ENCODE results near the gene CEP85. TPM values are rescaled to one million over a fixed set of nuclear protein-coding genes. Genes with fewer than 3 reads are reported as not detected.

The CEP85 gene
- total RNA-seq, 6 donors from 2014 or later, result 10.1 to 16.8 (median 10.7) TPM

DNA sequence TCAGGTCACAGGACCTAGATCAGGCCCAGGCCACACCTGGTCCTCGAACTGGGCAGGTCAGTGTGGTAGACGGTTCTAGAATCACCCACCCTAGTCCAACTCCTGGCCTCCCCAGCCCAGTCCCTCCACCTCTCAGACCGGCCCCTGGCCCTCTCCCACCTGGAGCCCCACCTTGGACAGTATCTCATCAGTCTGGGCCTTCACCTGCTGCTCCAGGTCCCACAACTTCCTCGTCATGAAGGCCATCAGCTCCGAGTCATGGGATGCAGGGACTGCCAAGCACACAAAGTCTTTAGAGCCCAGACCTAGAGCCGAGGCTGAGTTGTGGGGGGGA is 63.8 kb downstream of the CEP85 start:
- Histone ChIP-seq H3K4me3 (no peak overlapping the region), H3K9me3 (no peaks in the 10 kb centered on the region), H3K4me1 (no peaks in the 10 kb centered on the region), H3K27me3 (no peaks in the 10 kb centered on the region), H3K27ac (no peak overlapping the region), H3K36me3 (peaks cover 0 to 11% (median 3%) of the 10 kb centered on the region in 4 donors)
- WGBS, 2 donors, result 85 to 92% methylated on average over 3 to 6 of the region's 6 CpGs
- ATAC-seq (ENCODE audit: low FRiP score in 2 of 2) (no peak), DNase-seq (no peak)
- TF ChIP-seq POLR2AphosphoS5 (IDR thresholded peaks at IDR 0.05) (no peak), EP300 (IDR thresholded peaks at IDR 0.05) (no peak), POLR2A (IDR thresholded peaks at IDR 0.05) (no peak)
- TF ChIP-seq, protein P1, sequence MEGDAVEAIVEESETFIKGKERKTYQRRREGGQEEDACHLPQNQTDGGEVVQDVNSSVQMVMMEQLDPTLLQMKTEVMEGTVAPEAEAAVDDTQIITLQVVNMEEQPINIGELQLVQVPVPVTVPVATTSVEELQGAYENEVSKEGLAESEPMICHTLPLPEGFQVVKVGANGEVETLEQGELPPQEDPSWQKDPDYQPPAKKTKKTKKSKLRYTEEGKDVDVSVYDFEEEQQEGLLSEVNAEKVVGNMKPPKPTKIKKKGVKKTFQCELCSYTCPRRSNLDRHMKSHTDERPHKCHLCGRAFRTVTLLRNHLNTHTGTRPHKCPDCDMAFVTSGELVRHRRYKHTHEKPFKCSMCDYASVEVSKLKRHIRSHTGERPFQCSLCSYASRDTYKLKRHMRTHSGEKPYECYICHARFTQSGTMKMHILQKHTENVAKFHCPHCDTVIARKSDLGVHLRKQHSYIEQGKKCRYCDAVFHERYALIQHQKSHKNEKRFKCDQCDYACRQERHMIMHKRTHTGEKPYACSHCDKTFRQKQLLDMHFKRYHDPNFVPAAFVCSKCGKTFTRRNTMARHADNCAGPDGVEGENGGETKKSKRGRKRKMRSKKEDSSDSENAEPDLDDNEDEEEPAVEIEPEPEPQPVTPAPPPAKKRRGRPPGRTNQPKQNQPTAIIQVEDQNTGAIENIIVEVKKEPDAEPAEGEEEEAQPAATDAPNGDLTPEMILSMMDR (IDR thresholded peaks at IDR 0.05), result no peak

DNA sequence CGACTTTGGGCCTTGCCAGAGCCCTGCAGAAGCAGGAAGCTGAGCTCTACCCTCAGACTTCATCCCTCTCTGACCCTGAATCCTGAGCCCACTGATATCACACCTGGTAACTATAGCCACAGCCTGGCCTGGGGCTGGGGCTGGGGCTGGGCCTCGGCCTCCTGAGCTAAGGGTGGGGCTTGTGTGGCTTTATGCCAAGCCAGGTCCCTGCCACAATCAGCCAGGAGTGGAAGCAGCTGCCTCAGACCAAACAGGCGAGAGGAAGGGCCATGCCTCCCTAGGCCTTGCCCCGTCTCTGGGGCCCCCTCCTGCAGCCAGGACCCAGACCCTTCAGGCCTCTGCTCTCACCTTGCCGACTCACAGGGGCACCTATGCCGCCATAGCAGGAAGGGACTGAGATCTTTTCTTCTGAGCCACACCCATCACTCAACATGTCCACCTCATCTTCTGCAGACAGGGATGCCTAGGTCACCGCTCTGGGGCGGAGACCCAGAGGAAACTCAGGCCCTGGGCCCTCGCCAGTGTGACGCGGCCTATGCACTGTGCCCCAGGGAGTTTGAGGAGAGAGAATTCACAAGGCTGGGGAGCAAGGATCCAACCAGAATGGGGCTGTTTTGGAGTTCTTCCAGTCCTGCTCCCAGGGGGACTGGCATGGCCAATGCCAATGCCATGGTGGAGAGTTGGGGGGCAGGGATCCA is 66.7 kb downstream of the CEP85 start:
- WGBS, 2 donors, result 94 to 97% methylated on average over 7 to 11 of the region's 11 CpGs
- no peak overlapping the region for H3K27ac ChIP-seq
- H3K27me3 ChIP-seq, result no peaks in the 10 kb centered on the region
- ATAC-seq (ENCODE audit: low FRiP score in 2 of 2) (no peak), DNase-seq (no peak)
- H3K4me3 ChIP-seq, result no peak overlapping the region
- H3K9me3 ChIP-seq, result no peaks in the 10 kb centered on the region
- H3K36me3 ChIP-seq, result peaks cover 0 to 11% (median 3%) of the 10 kb centered on the region in 4 donors
- H3K4me1 ChIP-seq, result peaks cover 2 to 6% (median 3%) of the 10 kb centered on the region in 4 donors
- TF ChIP-seq EP300 (IDR thresholded peaks at IDR 0.05) (no peak), POLR2A (IDR thresholded peaks at IDR 0.05) (no peak), POLR2AphosphoS5 (IDR thresholded peaks at IDR 0.05) (no peak)
- TF ChIP-seq, protein P1 (IDR thresholded peaks at IDR 0.05), result no peak

DNA sequence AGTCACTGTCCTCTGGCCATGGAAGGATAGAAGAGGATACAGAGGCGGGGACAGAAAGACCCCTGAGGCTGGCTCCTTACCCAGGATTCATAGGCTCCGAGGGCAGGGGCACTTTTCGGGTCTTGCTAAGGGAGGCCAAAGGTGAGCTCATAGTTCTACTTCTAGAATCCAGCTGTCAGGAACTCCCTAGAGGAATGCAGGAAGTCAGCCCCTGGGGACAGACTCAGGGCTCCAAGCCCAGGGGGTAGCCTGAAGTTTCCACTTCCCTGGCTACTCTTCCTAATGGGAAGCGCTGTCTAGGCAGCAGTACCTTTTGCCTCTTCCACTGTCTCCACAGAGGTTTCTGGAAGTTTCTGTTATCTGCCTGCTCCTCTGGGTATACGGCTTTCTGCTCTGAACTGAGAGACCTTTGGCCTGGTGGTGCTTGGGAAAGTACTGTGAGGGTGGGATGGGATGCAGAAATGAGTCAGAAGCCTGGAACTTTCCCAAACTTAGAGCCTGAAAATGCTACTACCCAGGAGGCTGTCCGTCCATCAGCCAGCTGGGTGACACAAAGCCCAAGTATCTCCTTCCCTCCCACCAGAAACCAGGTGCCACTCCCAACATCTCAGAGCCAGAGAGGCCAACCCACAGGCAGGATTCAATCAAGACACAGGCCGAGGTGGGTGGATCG is 68.9 kb downstream of the CEP85 start:
- Histone ChIP-seq H3K4me1 (peaks cover 13 to 22% (median 14%) of the 10 kb centered on the region in 4 donors), H3K9me3 (no peaks in the 10 kb centered on the region), H3K27me3 (no peaks in the 10 kb centered on the region), H3K4me3 (no peak overlapping the region), H3K36me3 (no peaks in the 10 kb centered on the region), H3K27ac (peak overlapping the region in 2 of 4 donors; percentile 13 to 57)
- TF ChIP-seq POLR2A (IDR thresholded peaks at IDR 0.05) (no peak), EP300 (IDR thresholded peaks at IDR 0.05) (no peak), POLR2AphosphoS5 (IDR thresholded peaks at IDR 0.05) (no peak)
- TF ChIP-seq, protein P1 (IDR thresholded peaks at IDR 0.05), result no peak
- WGBS, 2 donors, result 69 to 82% methylated on average over 6 to 8 of the region's 8 CpGs
- DNase-seq (no peak), ATAC-seq (ENCODE audit: low FRiP score in 2 of 2) (peak in 1 of 2 donors; percentile 11)

DNA sequence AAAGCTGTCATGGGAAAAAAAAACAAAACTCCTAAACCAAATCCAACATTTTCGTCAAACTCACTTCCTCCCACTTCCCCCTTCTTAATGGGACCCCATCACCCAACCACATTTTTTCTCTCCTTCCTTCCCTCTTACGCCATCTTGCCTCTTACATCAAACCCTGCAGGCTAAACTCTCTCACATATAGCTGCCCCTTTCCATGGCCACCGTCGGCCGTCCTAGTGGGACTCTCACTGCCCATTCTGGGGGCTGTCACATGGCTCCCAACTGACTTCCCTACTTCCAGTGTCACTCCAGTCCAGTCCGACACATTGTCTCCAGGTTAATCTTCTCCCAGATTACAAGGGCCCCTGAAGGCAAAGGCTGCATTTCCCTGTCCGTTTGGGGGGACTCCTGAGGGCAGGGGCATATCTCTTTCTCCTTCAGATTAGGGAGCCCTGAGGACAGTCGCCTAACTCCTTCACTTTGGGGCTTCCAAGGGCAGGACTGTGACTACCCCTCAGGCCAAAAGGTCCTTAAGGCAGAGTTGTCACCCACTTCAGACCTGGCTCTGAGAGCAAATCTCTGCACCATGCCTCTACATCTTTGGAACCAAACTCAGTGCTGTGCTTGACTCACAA is 71.8 kb downstream of the CEP85 start:
- H3K27me3 ChIP-seq, result no peaks in the 10 kb centered on the region
- no peaks in the 10 kb centered on the region for H3K9me3 ChIP-seq
- H3K27ac ChIP-seq, result peak overlapping the region; percentile 72 to 80 (median 74)
- TF ChIP-seq, protein P1 (IDR thresholded peaks at IDR 0.05), result no peak
- TF ChIP-seq EP300 (IDR thresholded peaks at IDR 0.05) (no peak), POLR2AphosphoS5 (IDR thresholded peaks at IDR 0.05) (no peak), POLR2A (IDR thresholded peaks at IDR 0.05) (no peak)
- H3K36me3 ChIP-seq, result no peaks in the 10 kb centered on the region
- DNase-seq (no peak), ATAC-seq (ENCODE audit: low FRiP score in 2 of 2) (peak in 1 of 2 donors; percentile 17)
- WGBS, 2 donors, result 24 to 32% methylated on average over 8 of the region's 8 CpGs
- H3K4me3 ChIP-seq, result peak overlapping the region; percentile 60 to 89 (median 74)
- H3K4me1 ChIP-seq, result peaks cover 13 to 22% (median 14%) of the 10 kb centered on the region in 4 donors

Measured in upper lobe of left lung (tissue), 6 donors.